NCI-H2196 treated with DMSO at 0.1 percent for 48 hours (cell line): Measurements from ENCODE around the gene DTNBP1.

Experiments used
- DNase-seq: peaks from one replicate; lab custom pipeline; 2025; ENCODE audit not compliant: unreplicated experiment; lab: John Stamatoyannopoulos, UW

The DTNBP1 gene

DNA sequence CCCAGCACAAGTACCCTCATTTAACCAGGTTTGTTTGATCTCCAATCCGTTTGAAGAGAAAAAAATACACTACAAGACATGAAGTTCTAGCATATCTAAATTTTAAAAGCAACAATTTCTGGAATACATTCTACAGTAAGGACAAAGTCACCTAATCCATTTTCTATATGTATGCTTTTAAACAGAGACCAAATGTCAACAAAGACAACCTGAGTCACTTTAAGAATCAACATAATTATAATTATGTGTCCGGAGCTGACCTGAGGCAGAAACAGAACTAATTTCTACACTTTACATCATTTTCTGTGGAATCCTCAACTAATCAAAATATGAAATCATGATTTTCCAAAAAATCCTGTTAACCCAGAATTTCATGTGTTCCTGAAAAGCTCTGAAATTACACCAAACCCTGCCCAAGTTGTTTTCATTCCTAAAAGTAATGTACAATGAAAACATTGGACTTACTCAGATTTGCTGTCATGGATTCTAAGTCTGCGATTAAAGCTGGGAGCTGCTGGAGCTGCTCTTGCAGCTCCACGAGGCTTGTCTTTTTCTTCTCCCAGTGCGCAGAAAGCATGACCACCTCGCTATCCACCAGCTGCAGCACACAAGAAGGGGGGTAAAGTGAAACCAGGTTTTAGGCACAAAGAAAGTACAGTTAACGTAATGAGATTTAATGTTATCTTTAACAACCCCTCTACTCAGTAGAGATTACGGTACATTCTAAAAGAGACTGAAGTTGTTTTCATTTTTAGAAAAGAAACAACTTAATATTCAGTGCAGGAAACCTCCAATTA lies 35.8 kb downstream of the DTNBP1 start:
- DNase-seq: no peak

DNA sequence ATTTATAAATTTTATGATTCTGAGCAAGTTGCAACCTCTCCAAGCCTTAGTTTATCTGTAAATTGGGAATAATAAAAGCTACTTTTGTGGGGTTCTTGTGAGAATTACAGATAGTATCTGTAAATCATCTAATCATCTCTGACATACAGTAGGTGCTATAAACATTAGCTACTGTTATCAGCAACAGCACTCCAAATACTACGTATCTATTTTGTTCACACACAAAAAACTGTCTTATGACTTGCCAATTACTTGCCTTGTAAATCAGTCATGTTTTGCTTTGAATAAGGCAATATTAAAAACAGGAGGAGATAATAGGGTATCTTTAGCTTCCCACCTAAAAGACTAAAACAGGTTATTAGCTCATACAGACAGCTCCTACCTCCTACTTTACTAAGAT lies 36.7 kb downstream of the DTNBP1 start:
- no peak for DNase-seq

DNA sequence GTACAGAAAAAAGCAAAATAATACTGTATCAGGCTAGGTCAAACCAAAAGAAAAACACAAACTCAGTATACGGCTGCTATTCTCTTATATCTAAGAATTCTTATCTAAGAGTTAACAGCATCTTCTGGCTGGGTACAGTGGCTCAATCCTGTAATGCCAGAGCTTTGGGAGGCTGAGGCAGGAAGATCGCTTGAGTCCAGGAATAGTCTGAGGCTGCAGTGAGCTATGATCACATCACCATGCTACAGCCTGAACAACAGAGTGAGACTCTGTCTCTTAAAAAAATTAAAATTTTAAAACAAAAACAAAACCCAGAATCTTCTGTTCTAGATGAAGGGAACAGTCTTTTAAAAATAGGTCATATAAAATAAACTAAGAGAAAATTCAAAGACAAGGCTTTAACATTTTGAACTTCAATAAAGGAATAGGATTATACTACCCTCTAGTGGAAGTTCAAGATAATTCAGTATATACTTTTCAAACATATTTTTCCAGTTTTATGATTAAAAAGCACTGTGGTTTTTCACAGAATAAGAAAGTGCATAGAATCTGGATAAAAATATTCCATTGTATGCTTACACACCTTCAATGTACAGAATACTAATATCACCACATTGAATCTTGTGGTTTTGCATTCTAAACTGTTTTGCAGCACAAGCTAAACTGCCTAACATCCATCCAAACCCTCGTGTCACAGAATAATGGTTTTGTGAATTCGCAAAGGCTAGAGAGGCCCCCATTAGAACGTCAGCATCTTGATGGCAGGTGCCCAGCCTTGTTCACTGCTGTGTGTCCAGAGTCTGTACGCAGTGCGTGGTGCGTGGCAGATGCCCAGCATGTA lies 39.3 kb downstream of the DTNBP1 start:
- DNase-seq: peak; percentile 16

- no peak for DNase-seq
Measured at GRCh38 chr6:15622045-15622740, 40.6 kb downstream of the DTNBP1 start.

DNA sequence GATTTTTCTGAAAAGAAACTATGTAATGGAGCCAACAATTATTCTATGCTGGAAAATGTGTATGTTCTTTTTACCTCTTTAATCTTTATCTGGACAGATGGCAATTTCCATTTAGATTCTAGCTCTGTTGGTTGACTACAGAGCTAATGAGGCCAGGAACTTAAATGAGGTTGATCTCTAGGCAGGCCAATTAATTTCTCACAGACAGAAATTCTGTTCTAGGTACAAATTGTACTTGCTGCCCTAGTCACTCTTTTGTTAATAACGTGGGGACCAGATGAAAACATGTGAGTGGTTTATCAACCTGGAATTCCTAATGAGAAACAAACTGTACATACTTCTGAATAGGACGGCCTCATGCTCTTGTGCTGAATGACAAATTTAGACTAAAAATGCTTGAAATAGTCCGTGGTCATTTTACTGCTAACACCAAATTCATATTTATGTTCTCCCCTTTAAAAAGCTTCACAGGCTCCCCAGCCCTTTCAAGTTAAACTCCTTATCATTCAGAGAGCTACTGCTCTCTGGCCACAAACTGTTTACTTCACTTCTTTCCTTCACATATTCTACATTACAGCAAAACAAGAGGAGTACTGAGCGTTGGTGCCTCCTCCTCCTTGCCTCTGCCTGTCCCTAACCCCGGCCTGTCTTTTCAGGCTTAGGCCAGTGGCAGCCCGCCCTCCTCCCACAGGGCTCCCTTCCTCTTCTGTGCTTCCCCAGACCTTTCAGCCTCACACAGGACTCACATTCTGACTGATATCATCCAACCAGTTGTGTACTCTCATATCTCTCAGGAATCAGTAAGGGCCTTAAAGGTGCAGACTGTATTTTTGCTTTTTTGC lies 41.4 kb downstream of the DTNBP1 start:
- DNase-seq: no peak

- DNase-seq: no peak
Measured at GRCh38 chr6:15620611-15621010, 42.2 kb downstream of the DTNBP1 start.

- no peak for DNase-seq
Measured at GRCh38 chr6:15619330-15619729, 43.5 kb downstream of the DTNBP1 start.

GRCh38 chr6:15618685-15619084 lies 44.1 kb downstream of the DTNBP1 start:
- no peak for DNase-seq

- peak; percentile 6 for DNase-seq
Measured at GRCh38 chr6:15616261-15616660, 46.6 kb downstream of the DTNBP1 start.

DNA sequence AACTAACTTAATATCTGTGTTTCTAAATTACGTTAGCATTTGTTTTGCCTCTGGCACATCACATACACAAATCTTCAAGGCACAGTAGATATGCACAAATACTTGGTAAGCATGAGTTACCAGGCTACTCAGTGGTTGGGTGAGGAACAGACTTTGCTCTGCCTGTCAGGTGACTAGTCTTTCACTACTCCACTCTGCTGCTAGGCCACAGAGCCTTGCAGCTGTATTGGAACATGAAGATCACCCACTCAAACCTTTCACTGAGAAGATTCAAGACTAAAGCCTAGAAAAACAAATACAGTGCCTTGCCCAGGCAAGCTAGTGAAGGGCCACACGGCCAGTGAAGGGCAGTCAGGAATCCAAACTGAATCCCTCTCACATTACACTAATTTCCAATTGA lies 47.0 kb downstream of the DTNBP1 start:
- DNase-seq: peak; percentile 29

DNA sequence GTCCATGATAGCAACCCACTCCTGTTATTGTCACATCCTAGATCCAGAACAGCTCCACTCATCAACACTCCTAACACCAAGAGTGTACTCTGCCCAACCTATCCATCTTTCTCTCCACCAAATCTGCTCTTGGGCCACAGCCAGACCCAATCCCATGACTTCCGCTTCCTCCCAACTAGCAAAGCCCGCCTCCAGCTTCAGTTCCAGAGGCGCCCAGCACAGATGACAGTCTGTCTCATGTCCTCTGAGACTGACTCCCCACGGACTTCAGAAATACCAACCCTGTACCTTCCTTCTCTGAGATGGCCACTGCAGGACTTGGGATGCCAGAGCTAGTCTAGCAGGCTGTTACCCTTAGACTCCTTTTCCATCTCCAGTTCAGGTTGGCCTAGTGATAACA lies 48.6 kb downstream of the DTNBP1 start:
- DNase-seq: no peak

DNA sequence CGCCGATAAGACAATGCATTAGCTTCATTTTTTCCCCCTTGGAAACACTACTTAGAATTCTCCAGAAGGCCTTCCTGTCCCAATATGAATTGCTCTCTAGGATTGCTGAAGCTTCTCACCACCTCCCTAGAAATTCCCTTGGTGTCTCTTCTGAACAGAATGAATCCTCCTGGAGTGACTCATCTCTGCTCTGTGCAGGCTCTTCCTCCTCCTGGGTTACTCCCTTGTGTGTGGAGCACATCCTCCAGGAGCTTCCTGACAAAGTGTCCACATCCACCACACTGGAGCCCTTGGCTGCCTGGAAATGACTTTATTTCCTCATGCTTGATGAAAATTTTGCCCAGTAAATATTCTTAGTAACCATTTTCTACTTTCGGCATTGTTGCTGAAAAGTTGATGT lies 54.4 kb downstream of the DTNBP1 start:
- DNase-seq: no peak

GRCh38 chr6:15607603-15608002 lies 55.2 kb downstream of the DTNBP1 start:
- no peak for DNase-seq

DNA sequence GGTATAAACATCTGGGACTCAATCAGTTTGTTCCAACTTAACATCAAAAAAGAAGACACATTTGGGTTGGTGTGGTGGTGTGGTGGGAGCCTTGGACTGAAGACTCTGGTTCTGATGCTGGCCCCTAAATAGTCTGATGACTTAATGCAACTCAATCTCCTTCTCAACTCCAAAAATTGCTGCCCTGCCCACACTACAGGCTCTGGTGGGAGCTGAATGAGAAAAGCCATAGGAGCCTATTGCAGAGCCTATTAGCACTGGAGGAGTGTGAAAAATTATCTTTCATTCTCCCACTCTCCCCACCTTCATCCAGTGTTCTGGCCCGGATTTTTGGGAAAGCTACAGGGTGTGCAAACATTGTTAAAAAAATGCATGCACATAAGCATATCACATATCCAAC lies 56.5 kb downstream of the DTNBP1 start:
- no peak for DNase-seq

GRCh38 chr6:15604843-15605242 lies 58.0 kb downstream of the DTNBP1 start:
- DNase-seq: no peak

DNA sequence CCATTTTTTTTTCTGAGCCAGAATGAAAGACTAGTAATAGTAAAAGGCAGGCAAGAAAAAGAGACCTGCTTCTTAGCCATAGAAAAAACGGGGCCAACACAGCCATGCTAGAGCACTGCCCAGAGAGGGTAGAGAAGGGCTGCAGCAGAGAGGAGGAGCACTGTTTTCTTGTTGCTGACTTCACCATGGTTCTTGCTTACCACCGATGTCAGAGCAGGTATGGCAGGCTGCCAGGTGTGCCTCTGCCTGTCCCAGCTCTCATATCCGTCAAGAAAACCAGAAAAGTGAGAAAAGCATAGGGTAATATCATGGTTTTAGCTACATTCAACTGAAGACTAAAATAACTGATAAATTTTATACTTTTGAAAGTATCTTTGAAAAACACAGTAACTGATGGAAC lies 60.7 kb downstream of the DTNBP1 start:
- DNase-seq: no peak

DNA sequence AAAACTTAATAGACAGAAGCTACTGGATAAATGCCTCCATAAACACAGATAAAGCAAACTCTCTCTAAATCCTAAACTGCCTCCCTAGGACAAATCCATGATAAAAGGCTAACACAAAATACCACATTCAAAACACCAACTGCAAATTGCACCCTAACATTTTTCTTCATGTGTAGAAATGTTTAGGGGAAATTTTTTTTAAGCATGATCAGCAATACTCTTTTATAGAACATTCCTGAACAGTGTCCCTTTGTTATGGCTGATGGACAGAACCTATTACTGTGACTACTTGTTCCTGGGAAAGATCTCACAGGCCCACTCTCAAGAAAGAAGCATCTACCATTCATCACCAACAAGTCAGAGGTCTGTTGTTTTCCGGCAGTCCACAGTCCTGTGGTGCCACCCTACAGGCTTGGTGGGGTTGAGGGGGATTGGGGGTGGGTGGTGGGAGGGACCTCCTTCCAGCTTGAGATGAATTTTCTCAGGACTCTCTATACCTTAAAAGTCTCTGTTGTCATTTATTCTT lies 64.5 kb downstream of the DTNBP1 start:
- DNase-seq: no peak

DNA sequence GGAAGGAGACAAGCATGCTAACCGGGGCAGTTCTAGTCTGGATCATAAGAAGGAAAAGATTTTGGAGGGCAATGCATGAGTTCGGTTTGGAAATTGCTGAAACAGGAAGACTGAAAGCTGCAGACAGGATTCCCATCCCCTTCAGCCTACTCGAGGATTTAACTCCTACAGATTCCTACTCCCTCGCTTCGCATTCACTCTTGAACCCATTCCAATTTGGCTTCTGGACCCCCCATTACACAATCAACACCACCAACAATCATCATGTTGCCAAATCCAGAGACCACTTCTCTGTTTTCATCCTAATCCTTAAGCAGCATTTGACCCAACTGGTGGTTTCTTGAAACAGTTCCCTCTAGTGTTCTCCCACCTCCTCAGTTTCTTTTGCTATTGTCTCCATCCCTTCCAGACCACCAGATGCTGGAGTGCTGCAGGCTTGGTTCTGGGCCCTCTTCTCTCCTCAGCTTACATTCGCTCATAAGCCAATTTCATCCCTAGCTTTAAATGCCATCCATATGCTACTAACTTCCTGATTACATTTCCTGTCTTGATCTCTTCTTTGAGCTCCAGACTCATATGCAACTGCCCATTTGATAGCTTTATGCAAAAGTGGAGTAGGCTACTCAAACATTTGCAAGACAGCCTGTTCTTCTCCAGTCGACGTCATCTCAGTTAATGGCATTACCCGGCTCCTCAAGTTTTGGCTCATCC lies 66.5 kb downstream of the DTNBP1 start:
- DNase-seq: no peak

GRCh38 chr6:15595461-15596173 lies 67.2 kb downstream of the DTNBP1 start:
- no peak for DNase-seq
